GM12878 (cell line): Measurements from ENCODE around the gene RPS6KA5. TPM values are rescaled to one million over a fixed set of nuclear protein-coding genes. Genes with fewer than 3 reads are reported as not detected.

ENCODE experiments used
- BRCA1 ChIP-seq: IDR thresholded peaks from 2 replicates; pipeline ENCODE4 v1.6.1; 2011; ENCODE audit warnings: low read depth, low read length, improper control_type of control experiment
- CBX5 ChIP-seq: sonication (generic); IDR thresholded peaks from 2 replicates; pipeline ENCODE4 v1.6.1; 2016; ENCODE audit warnings: low read depth, moderate library complexity, mild to moderate bottlenecking, inconsistent platforms
- CHD2 ChIP-seq: IDR thresholded peaks from 2 replicates; pipeline ENCODE4 v1.6.1; 2011; ENCODE audit warnings: low read depth, low read length, improper control_type of control experiment, borderline replicate concordance
- EED ChIP-seq: sonication (generic); IDR thresholded peaks from 2 replicates; pipeline ENCODE4 v1.6.1; 2016; ENCODE audit warnings: antibody characterized with exemption, low read depth
- ESRRA ChIP-seq: IDR thresholded peaks from 2 replicates; pipeline ENCODE4 v1.6.1; 2012; ENCODE audit warnings: mild to moderate bottlenecking, low read length, improper control_type of control experiment
- HDAC2 ChIP-seq: fragments of 200-600 bp; sonication (generic); IDR thresholded peaks from 2 replicates; pipeline ENCODE4 v1.6.1; 2017
- HSF1 ChIP-seq: fragments of 150-350 bp; IDR thresholded peaks from 2 replicates; pipeline ENCODE4 v1.6.1; 2014; ENCODE audit warnings: mild to moderate bottlenecking, low read depth, low read length
- JUNB ChIP-seq: IDR thresholded peaks from 2 replicates; pipeline ENCODE4 v1.6.1; 2016; ENCODE audit warnings: antibody characterized with exemption, mild to moderate bottlenecking
- MTA2 ChIP-seq: fragments of 450-650 bp; IDR thresholded peaks from 2 replicates; pipeline ENCODE4 v1.6.1; 2016; ENCODE audit warnings: low read depth, mild to moderate bottlenecking, moderate library complexity
- NFIC ChIP-seq: IDR thresholded peaks from 2 replicates; pipeline ENCODE4 v1.6.1; 2012; ENCODE audit warnings: low read depth, mild to moderate bottlenecking, inconsistent platforms, low read length, moderate library complexity
- POU2F2 ChIP-seq: IDR thresholded peaks from 3 replicates; pipeline ENCODE4 v1.6.1; 2011; ENCODE audit warnings: low read depth, mild to moderate bottlenecking, low read length, borderline replicate concordance
- PRDM15 ChIP-seq: fragments of 450-650 bp; formaldehyde crosslinking; IDR thresholded peaks from 2 replicates; pipeline ENCODE4 v1.4.0; 2020; ENCODE audit warnings: mild to moderate bottlenecking, moderate library complexity
- RAD21 ChIP-seq: IDR thresholded peaks from 2 replicates; pipeline ENCODE4 v1.6.1; 2011; ENCODE audit warnings: mild to moderate bottlenecking, low read depth, low read length, moderate library complexity; ENCODE audit not compliant: insufficient read depth
- SMAD5 ChIP-seq: IDR thresholded peaks from 2 replicates; pipeline ENCODE4 v1.6.1; 2016; ENCODE audit warnings: antibody characterized with exemption, low read depth
- ZBED1 ChIP-seq: IDR thresholded peaks from 2 replicates; pipeline ENCODE4 v1.6.1; 2016; ENCODE audit warnings: borderline replicate concordance
- ZNF384 ChIP-seq: IDR thresholded peaks from 2 replicates; pipeline ENCODE4 v1.6.1; 2012; ENCODE audit warnings: low read depth, mild to moderate bottlenecking, low read length, improper control_type of control experiment, borderline replicate concordance
- polyA plus RNA-seq, 11 experiments: library from polyadenylated mRNA; depleted of rRNA in 4 of 11; unstranded in 6 of 11; stranded (reverse) in 5 of 11; fragments of >200 nt; fragmentation: Nextera tagmentation in 4 of 11; fragmentation: Illumina TruSeq in 1 of 11; extraction: Ambion mirVana in 4 of 11; extraction: Trizol in 1 of 11; gene quantifications; 1 replicate in 1 of 11; 2 replicates in 10 of 11; pipeline versions ENCODE4 v1.2.1 to v1.2.3, GENCODE V29; 2011 to 2016; ENCODE audit warnings: inconsistent platforms in 2 of 11, missing spikeins in 2 of 11, low read depth in 1 of 11
- total RNA-seq, 4 experiments: library from RNA; depleted of rRNA in 3 of 4; stranded (reverse); fragments of >200 nt in 3 of 4; fragmentation: Illumina TruSeq in 1 of 4; extraction: Trizol in 1 of 4; gene quantifications; 2 replicates each; pipeline versions ENCODE4 v1.2.1 to v1.2.3, GENCODE V29; 2013 to 2021

Gene RPS6KA5
- total and polyA plus RNA-seq, 10 of the 15 experiments (the other 5 are each of a cell fraction or from before 2014, with no cell fraction given) = 1.4 to 7.0 (median 3.7) TPM

GRCh38 chr14:90995785-90996184 lies 64.7 kb downstream of the RPS6KA5 start (continued):
- TF ChIP-seq PRDM15 (CRISPR knock-in tag) (no peak), ZBED1 (no peak), ZNF384 (no peak), HDAC2 (no peak), POU2F2 (no peak), RAD21 (no peak), ESRRA (no peak), SMAD5 (no peak), CBX5 (no peak), NFIC (no peak), CHD2 (no peak), EED (no peak), BRCA1 (no peak), MTA2 (no peak), JUNB (no peak), HSF1 (no peak)
